K562 (cell line): ENCODE data around the gene TNPO2. TPM values are rescaled to one million over a fixed set of nuclear protein-coding genes. Genes with fewer than 3 reads are reported as not detected.

Experiments used
- C11orf30 ChIP-seq: fragments of 450-650 bp; IDR thresholded peaks from 2 replicates; pipeline ENCODE4 v1.6.1; 2016; ENCODE audit warnings: low read depth, mild to moderate bottlenecking
- CBX1 ChIP-seq: sonication (generic); IDR thresholded peaks from 2 replicates; pipeline ENCODE4 v1.6.1; 2016; ENCODE audit warnings: antibody characterized with exemption, low read depth, mild to moderate bottlenecking
- CC2D1A ChIP-seq: fragments of 450-650 bp; IDR thresholded peaks from 2 replicates; pipeline ENCODE4 v1.6.1; 2017; ENCODE audit warnings: mild to moderate bottlenecking
- CTBP1 ChIP-seq: fragments of 450-650 bp; IDR thresholded peaks from 2 replicates; pipeline ENCODE4 v1.6.1; 2016; ENCODE audit warnings: borderline replicate concordance
- E2F1 ChIP-seq: sonication (generic); formaldehyde crosslinking; IDR thresholded peaks from 2 replicates; pipeline ENCODE4 v1.8.1; 2023; ENCODE audit warnings: mild to moderate bottlenecking, missing genetic modification reagents, moderate library complexity
- E2F6 ChIP-seq, 2 experiments: IDR thresholded peaks; 2 replicates each; pipeline ENCODE4 v1.6.1; 2011; ENCODE audit warnings: borderline replicate concordance in 1 of 2, control low read depth in 1 of 2, low read depth in 1 of 2, low read length in 1 of 2, mild to moderate bottlenecking in 1 of 2, mixed read lengths in 1 of 2, moderate library complexity in 1 of 2; ENCODE audit not compliant: insufficient read depth in 1 of 2, insufficient read length in 1 of 2, poor library complexity in 1 of 2, severe bottlenecking in 1 of 2; ENCODE audit errors: extremely low read depth in 1 of 2
- ETV5 ChIP-seq: sonication (generic); formaldehyde crosslinking; IDR thresholded peaks from 2 replicates; pipeline ENCODE4 v1.4.0; 2020; ENCODE audit warnings: low read depth, mild to moderate bottlenecking, missing genetic modification reagents
- HDAC8 ChIP-seq: fragments of 450-650 bp; IDR thresholded peaks from 2 replicates; pipeline ENCODE4 v1.6.1; 2016; ENCODE audit warnings: mild to moderate bottlenecking, missing genetic modification characterization, moderate library complexity, missing compliant biosample characterization
- HLTF ChIP-seq: fragments of 450-650 bp; IDR thresholded peaks from 2 replicates; pipeline ENCODE4 v1.6.1; 2016
- HMG20A ChIP-seq: fragments of 450-650 bp; formaldehyde crosslinking; conservative IDR thresholded peaks from 2 replicates; pipeline ENCODE4 v1.4.0; 2020; ENCODE audit warnings: mild to moderate bottlenecking, mixed read lengths
- HOMEZ ChIP-seq: fragments of 250-450 bp; sonication (Bioruptor Pico); IDR thresholded peaks from 2 replicates; pipeline ENCODE4 v1.4.0; 2020; ENCODE audit warnings: mild to moderate bottlenecking, moderate library complexity
- JUNB ChIP-seq: fragments of 450-650 bp; formaldehyde crosslinking; conservative IDR thresholded peaks from 2 replicates; pipeline ENCODE4 v1.4.0; 2020; ENCODE audit warnings: mild to moderate bottlenecking
- KLF13 ChIP-seq: fragments of 450-650 bp; IDR thresholded peaks from 2 replicates; pipeline ENCODE4 v1.6.1; 2016; ENCODE audit warnings: missing genetic modification characterization, low read depth, mild to moderate bottlenecking, missing compliant biosample characterization, moderate library complexity, borderline replicate concordance
- L3MBTL2 ChIP-seq: fragments of 450-650 bp; IDR thresholded peaks from 2 replicates; pipeline ENCODE4 v1.6.1; 2016; ENCODE audit warnings: mild to moderate bottlenecking, moderate library complexity
- MAFK ChIP-seq: IDR thresholded peaks from 2 replicates; pipeline ENCODE4 v1.6.1; 2011; ENCODE audit warnings: low read length, improper control_type of control experiment
- NRF1 ChIP-seq, 2 experiments: fragments of 450-650 bp; IDR thresholded peaks in 1 of 2; conservative IDR thresholded peaks in 1 of 2; 2 replicates each; pipeline ENCODE4 v1.6.1; 2014; ENCODE audit warnings: mild to moderate bottlenecking in 2 of 2
- PHF8 ChIP-seq: fragments of 200-600 bp; sonication (generic); IDR thresholded peaks from 2 replicates; pipeline ENCODE4 v1.6.1; 2012; ENCODE audit warnings: mixed run types, mild to moderate bottlenecking, inconsistent platforms, low read length, moderate library complexity, borderline replicate concordance
- POLR2G ChIP-seq: fragments of 200-400 bp; formaldehyde crosslinking; IDR thresholded peaks from 2 replicates; pipeline ENCODE4 v1.6.1; 2017; ENCODE audit warnings: low read depth, mild to moderate bottlenecking, antibody characterized with exemption, low read length, moderate library complexity
- RFX7 ChIP-seq: fragments of 250-450 bp; sonication (Bioruptor Pico); IDR thresholded peaks from 2 replicates; pipeline ENCODE4 v1.5.1; 2021; ENCODE audit warnings: mild to moderate bottlenecking
- SAFB2 ChIP-seq: fragments of 200-400 bp; formaldehyde crosslinking; IDR thresholded peaks from 2 replicates; pipeline ENCODE4 v1.6.1; 2018; ENCODE audit warnings: borderline replicate concordance, low read length, low read depth, moderate library complexity; ENCODE audit not compliant: severe bottlenecking
- SAP30 ChIP-seq: fragments of 200-600 bp; sonication (generic); IDR thresholded peaks from 2 replicates; pipeline ENCODE4 v1.6.1; 2012; ENCODE audit warnings: borderline replicate concordance, low read depth, mild to moderate bottlenecking, moderate library complexity, low read length, control low read depth, inconsistent platforms; ENCODE audit not compliant: insufficient read depth, poor library complexity, severe bottlenecking
- SIN3A ChIP-seq, 2 experiments: fragments of 150-350 bp in 1 of 2; IDR thresholded peaks; 2 replicates each; pipeline ENCODE4 v1.6.1; 2011 to 2016; ENCODE audit warnings: borderline replicate concordance in 2 of 2, low read depth in 2 of 2, low read length in 2 of 2, mild to moderate bottlenecking in 2 of 2, moderate library complexity in 2 of 2; ENCODE audit not compliant: control insufficient read depth in 1 of 2
- SUPT5H ChIP-seq: fragments of 450-650 bp; IDR thresholded peaks from 2 replicates; pipeline ENCODE4 v1.6.1; 2016
- ZNF23 ChIP-seq: fragments of 250-450 bp; sonication (Bioruptor Pico); IDR thresholded peaks from 2 replicates; pipeline ENCODE4 v1.4.0; 2020; ENCODE audit warnings: mild to moderate bottlenecking
- ZNF77 ChIP-seq: fragments of 250-450 bp; sonication (Bioruptor Pico); IDR thresholded peaks from 2 replicates; pipeline ENCODE4 v1.5.0; 2020
- polyA plus RNA-seq, 8 experiments: library from polyadenylated mRNA; depleted of rRNA in 4 of 8; stranded (reverse) in 5 of 8; unstranded in 3 of 8; fragments of >200 nt; fragmentation: Nextera tagmentation in 2 of 8; fragmentation: Illumina TruSeq in 1 of 8; extraction: Ambion mirVana in 2 of 8; extraction: Trizol in 1 of 8; gene quantifications; 2 replicates each; pipeline versions ENCODE4 v1.2.1 to v1.2.3, GENCODE V29; 2011 to 2014; ENCODE audit warnings: inconsistent platforms in 1 of 8, missing spikeins in 1 of 8
- total RNA-seq, 7 experiments: library from RNA; depleted of rRNA in 6 of 7; stranded (reverse); fragments of >200 nt in 6 of 7; fragmentation: Illumina TruSeq in 2 of 7; extraction: Trizol in 2 of 7; gene quantifications; 2 replicates each; pipeline versions ENCODE4 v1.2.1 to v1.2.3, GENCODE V29; 2011 to 2021; ENCODE audit warnings: low replicate concordance in 1 of 7

TNPO2 gene
- total and polyA plus RNA-seq, 9 of the 15 experiments (the other 6 are each of a cell fraction or from before 2014, with no cell fraction given) = 6.0 to 126 (median 53.8) TPM

GRCh38 chr19:12666265-12667048 is 57.3 kb downstream of the TNPO2 start, which contains the start of the genes MAN2B1 and WDR83 (continued):
- TF ChIP-seq CC2D1A (no peak), E2F1 (CRISPR knock-in tag) (peak; percentile 42; the same call in 1 of the 2 replicates), NRF1 (conservative IDR thresholded peaks at IDR 0.05 in 1 of 2, IDR thresholded peaks at IDR 0.05 in 1 of 2) (peak; percentile 26 to 27; a peak in 3 of 4 replicates), SUPT5H (peak; percentile 44; the same call in 1 of the 2 replicates), SAP30 (peak; percentile 48), HDAC8 (no peak), E2F6 (IDR thresholded peaks at IDR 0.05; ENCODE audit: borderline replicate concordance in 1 of 2, extremely low read depth in 1 of 2, insufficient read depth in 1 of 2, insufficient read length in 1 of 2, low read depth in 1 of 2, low read length in 1 of 2, poor library complexity in 1 of 2, severe bottlenecking in 1 of 2) (no peak), MAFK (no peak), JUNB (CRISPR knock-in tag) (no peak), HOMEZ (no peak), RFX7 (CRISPR knock-in tag) (no peak), HMG20A (CRISPR knock-in tag) (no peak), SIN3A (IDR thresholded peaks at IDR 0.05; ENCODE audit: borderline replicate concordance in 2 of 2, control insufficient read depth in 1 of 2, low read depth in 2 of 2, low read length in 2 of 2) (peak in 1 of 2 experiments; percentile 51; a peak in 2 of 4 replicates), POLR2G (peak; percentile 85), SAFB2 (no peak), PHF8 (peak; percentile 78; the same call in 1 of the 2 replicates), C11orf30 (no peak), ZNF77 (no peak), ETV5 (CRISPR knock-in tag) (0 out of 2 replicates have a peak, but pooled peaks have one; percentile 37), CTBP1 (0 out of 2 replicates have a peak, but pooled peaks have one; percentile 20), HLTF (no peak), CBX1 (0 out of 2 replicates have a peak, but pooled peaks have one; percentile 6), L3MBTL2 (peak; percentile 33; the same call in 1 of the 2 replicates), KLF13 (no peak), ZNF23 (CRISPR knock-in tag) (no peak)
